Rectal smooth muscle tissue (tissue), 1 donor: ENCODE measurements around the gene SRD5A1.
A peak's percentile ranks its signal among the peaks of the same experiment; 100 is the strongest.

ENCODE experiments used
- H3K27ac ChIP-seq: one replicate; pipeline ENCODE4 v1.7.0; 2013; ENCODE audit warnings: low read depth, low read length, inconsistent platforms
- H3K27me3 ChIP-seq: one replicate; pipeline ENCODE4 v1.7.0; 2013; ENCODE audit warnings: low read length; ENCODE audit not compliant: control insufficient read depth, insufficient read depth
- H3K36me3 ChIP-seq: one replicate; pipeline ENCODE4 v1.7.0; 2013; ENCODE audit warnings: low read length; ENCODE audit not compliant: control insufficient read depth, insufficient read depth
- H3K4me1 ChIP-seq: one replicate; pipeline ENCODE4 v1.7.0; 2013; ENCODE audit warnings: low read length; ENCODE audit not compliant: control insufficient read depth, insufficient read depth
- H3K4me3 ChIP-seq: one replicate; pipeline ENCODE4 v1.7.0; 2013; ENCODE audit warnings: low read length
- H3K9ac ChIP-seq: one replicate; pipeline ENCODE4 v1.7.0; 2013; ENCODE audit warnings: low read length

Gene SRD5A1

GRCh38 chr5:6713274-6714225, 80.3 kb downstream of the SRD5A1 start, which contains the start of gene TENT4A:
TENT4A (plus strand) TSS chr5:6713432; CDS start chr5:6713984, 552 bp downstream.
- H3K27me3 ChIP-seq: no peaks in the 10 kb centered on the region
- no peaks in the 10 kb centered on the region for H3K36me3 ChIP-seq
- peak within 1 kb of the TSS; percentile 85 for H3K9ac ChIP-seq

GRCh38 chr5:6714226-6715041, 81.2 kb downstream of the SRD5A1 start:
- Histone ChIP-seq H3K9ac (peak overlapping the region; percentile 66), H3K27ac (peak overlapping the region; percentile 37)

More at GRCh38 chr5:6713274-6714225, 80.3 kb downstream of the SRD5A1 start, which contains the start of gene TENT4A:
- H3K27ac ChIP-seq: peak within 1 kb of the TSS; percentile 96
- H3K4me1 ChIP-seq: peaks cover 22% of the 10 kb centered on the region
- H3K4me3 ChIP-seq: peak within 1 kb of the TSS; percentile 80

GRCh38 chr5:6715271-6715670, 82.0 kb downstream of the SRD5A1 start:
- H3K27ac ChIP-seq: no peak overlapping the region
- peaks cover 22% of the 10 kb centered on the region for H3K4me1 ChIP-seq

More at GRCh38 chr5:6714226-6715041, 81.2 kb downstream of the SRD5A1 start:
- no peaks in the 10 kb centered on the region for H3K27me3 ChIP-seq
- no peaks in the 10 kb centered on the region for H3K36me3 ChIP-seq
- peak overlapping the region; percentile 67 for H3K4me3 ChIP-seq
- peaks cover 22% of the 10 kb centered on the region for H3K4me1 ChIP-seq

GRCh38 chr5:6715758-6716628, 82.8 kb downstream of the SRD5A1 start:
- peaks cover 26% of the 10 kb centered on the region for H3K4me1 ChIP-seq
- no peak overlapping the region for H3K9ac ChIP-seq
- peak overlapping the region; percentile 67 for H3K4me3 ChIP-seq
- H3K27me3 ChIP-seq: no peaks in the 10 kb centered on the region
- H3K36me3 ChIP-seq: no peaks in the 10 kb centered on the region
- no peak overlapping the region for H3K27ac ChIP-seq

More at GRCh38 chr5:6715271-6715670, 82.0 kb downstream of the SRD5A1 start:
- Histone ChIP-seq H3K9ac (no peak overlapping the region), H3K36me3 (no peaks in the 10 kb centered on the region), H3K27me3 (no peaks in the 10 kb centered on the region), H3K4me3 (peak overlapping the region; percentile 67)

DNA sequence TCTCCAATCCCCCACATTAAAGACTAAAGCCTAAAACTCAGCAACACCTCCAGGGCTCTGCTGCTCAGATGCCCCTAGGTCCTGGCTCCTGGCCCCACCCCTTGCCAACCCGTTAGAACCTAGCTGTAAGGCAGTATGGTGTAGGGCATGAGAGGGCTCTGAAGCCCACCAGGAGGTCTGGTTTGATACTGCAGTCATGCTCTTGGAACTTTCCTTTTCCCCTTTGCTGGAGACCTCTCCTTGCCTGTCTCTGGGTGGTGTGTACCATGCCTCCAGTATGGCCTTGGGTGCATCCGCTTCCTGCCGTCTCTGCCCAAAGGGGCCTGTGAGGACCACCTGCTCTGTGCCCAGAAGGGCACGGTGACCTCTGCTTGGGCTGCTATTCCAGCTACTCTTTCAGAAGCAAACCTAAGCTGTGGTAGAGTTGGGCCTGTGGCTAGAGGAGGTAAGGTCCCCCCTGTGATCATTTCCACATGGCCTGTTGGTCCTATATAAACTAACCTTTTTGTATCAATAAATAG, 83.4 kb downstream of the SRD5A1 start:
- no peaks in the 10 kb centered on the region for H3K27me3 ChIP-seq
- H3K27ac ChIP-seq: no peak overlapping the region
- H3K4me3 ChIP-seq: no peak overlapping the region
- H3K36me3 ChIP-seq: no peaks in the 10 kb centered on the region
- H3K9ac ChIP-seq: no peak overlapping the region
- H3K4me1 ChIP-seq: peaks cover 31% of the 10 kb centered on the region

- Histone ChIP-seq H3K27ac (no peak overlapping the region), H3K4me3 (no peak overlapping the region), H3K9ac (no peak overlapping the region), H3K4me1 (peaks cover 30% of the 10 kb centered on the region), H3K27me3 (no peaks in the 10 kb centered on the region), H3K36me3 (no peaks in the 10 kb centered on the region)
These were observed 84.0 kb downstream of the SRD5A1 start for GRCh38 chr5:6717247-6717646.

DNA sequence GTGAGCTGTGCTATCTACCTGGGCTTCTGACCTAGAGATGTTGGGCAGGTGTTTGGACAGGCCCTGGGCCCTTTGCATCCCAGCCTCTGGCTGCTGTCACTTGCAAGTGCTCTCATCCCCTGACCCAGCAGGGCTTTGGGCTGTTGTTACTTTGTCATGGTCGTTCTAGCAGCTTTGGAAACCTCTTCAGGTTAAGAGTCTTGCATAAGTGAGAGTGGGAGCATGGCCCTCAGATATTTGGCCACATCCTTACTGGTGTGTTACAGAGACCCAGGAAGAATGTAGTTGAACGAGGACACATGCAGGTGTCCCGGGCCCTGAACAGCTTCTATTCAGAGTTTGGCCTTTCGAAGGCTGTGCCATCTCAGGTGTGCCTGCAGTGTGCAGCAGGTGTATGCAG, 84.4 kb downstream of the SRD5A1 start:
- Histone ChIP-seq H3K9ac (no peak overlapping the region), H3K36me3 (no peaks in the 10 kb centered on the region), H3K27me3 (no peaks in the 10 kb centered on the region), H3K27ac (no peak overlapping the region), H3K4me1 (peaks cover 30% of the 10 kb centered on the region), H3K4me3 (no peak overlapping the region)

DNA sequence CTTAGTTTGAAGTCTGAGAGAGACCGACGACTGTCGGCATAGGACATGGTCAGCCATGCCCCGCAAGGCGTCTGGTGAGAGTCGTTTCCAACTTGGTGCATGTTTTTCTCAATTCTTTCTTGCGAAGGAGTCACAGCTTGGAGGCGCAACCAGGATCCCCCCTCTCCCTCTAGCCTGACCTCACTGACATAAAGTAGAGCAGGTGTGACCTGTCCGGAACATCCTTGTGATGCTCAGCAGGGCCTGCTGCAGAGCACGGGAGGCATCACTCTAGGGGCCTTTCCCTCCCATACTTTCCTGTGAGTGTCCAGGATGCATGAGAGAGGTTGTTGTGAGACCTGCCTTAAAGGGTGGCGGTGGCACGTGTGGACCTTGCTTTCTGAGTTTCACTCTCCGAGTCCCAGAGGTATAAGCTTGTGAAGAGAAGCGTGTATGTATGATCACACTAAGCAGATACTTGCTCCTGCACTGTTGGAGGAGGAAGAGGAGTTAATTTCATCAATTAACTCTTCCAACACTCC, 85.0 kb downstream of the SRD5A1 start:
- Histone ChIP-seq H3K27ac (no peak overlapping the region), H3K4me3 (no peak overlapping the region), H3K4me1 (peaks cover 30% of the 10 kb centered on the region), H3K27me3 (no peaks in the 10 kb centered on the region), H3K9ac (no peak overlapping the region), H3K36me3 (no peaks in the 10 kb centered on the region)

DNA sequence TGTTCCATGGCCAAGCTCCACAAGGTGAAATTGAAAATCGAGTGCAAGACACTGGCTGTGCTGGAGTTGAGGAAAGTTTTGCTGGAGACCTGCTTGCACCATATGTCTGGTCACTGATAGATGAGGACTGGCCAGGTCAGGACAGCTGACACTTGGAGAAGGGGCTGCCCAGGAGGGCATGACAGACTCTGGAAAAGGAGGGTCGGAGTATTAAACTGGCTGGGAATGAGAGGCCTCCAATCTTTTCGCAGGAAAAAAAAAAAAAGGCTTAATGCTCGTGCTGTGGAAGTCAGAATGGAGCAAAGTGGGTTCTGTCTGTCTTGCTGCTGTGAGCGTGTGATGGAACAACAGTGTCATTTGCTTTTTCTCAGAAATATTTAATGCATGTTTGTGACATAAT, 85.5 kb downstream of the SRD5A1 start:
- H3K4me3 ChIP-seq: no peak overlapping the region
- no peaks in the 10 kb centered on the region for H3K36me3 ChIP-seq
- no peak overlapping the region for H3K9ac ChIP-seq
- peaks cover 30% of the 10 kb centered on the region for H3K4me1 ChIP-seq
- no peak overlapping the region for H3K27ac ChIP-seq
- no peaks in the 10 kb centered on the region for H3K27me3 ChIP-seq

GRCh38 chr5:6719417-6719816, 86.2 kb downstream of the SRD5A1 start:
- H3K27ac ChIP-seq: no peak overlapping the region
- peaks cover 30% of the 10 kb centered on the region for H3K4me1 ChIP-seq
- H3K4me3 ChIP-seq: no peak overlapping the region

GRCh38 chr5:6719896-6720560, 86.8 kb downstream of the SRD5A1 start:
- no peaks in the 10 kb centered on the region for H3K27me3 ChIP-seq
- peaks cover 30% of the 10 kb centered on the region for H3K4me1 ChIP-seq
- no peak overlapping the region for H3K4me3 ChIP-seq
- H3K9ac ChIP-seq: no peak overlapping the region
- no peaks in the 10 kb centered on the region for H3K36me3 ChIP-seq
- H3K27ac ChIP-seq: no peak overlapping the region

More at GRCh38 chr5:6719417-6719816, 86.2 kb downstream of the SRD5A1 start:
- H3K27me3 ChIP-seq: no peaks in the 10 kb centered on the region
- no peak overlapping the region for H3K9ac ChIP-seq
- H3K36me3 ChIP-seq: no peaks in the 10 kb centered on the region
